Cardiac fibroblast (primary cell): ENCODE data around the gene SPINT2.
"Not testable (repeated sequence)": the region's sequence is repeated elsewhere in the genome, so short reads cannot be mapped to it uniquely, and the experiment has no call there.

Source experiments
- DNase-seq, 2 donors: peaks; one replicate each; pipeline versions ENCODE4 v3.0.0 to v3.0.0-alpha.2; 2010; ENCODE audit warnings: low read depth in 2 of 2
- H3K4me3 ChIP-seq, 2 donors: replicated peaks in 1 of 2; 1 replicate in 1 of 2; 2 replicates in 1 of 2; pipeline ENCODE4 v1.5.1; 2011; ENCODE audit warnings: low read depth in 2 of 2, low read length in 2 of 2, mild to moderate bottlenecking in 2 of 2, moderate library complexity in 1 of 2
- CTCF ChIP-seq: IDR thresholded peaks from one replicate; pipeline ENCODE4 v1.5.1; 2011; ENCODE audit warnings: low read depth, mild to moderate bottlenecking, low read length, inconsistent platforms

SPINT2 gene

GRCh38 chr19:38223119-38223523 is 41.3 kb upstream of the SPINT2 start:
- no peak overlapping the region for H3K4me3 ChIP-seq
- no peak for TF ChIP-seq CTCF
- no peak for DNase-seq

- DNase-seq, result no peak
- TF ChIP-seq CTCF, result no peak
- peak overlapping the region; percentile 60 to 69 for H3K4me3 ChIP-seq
Observed at GRCh38 chr19:38223617-38224013, 40.8 kb upstream of the SPINT2 start.

GRCh38 chr19:38224014-38224862 is 40.1 kb upstream of the SPINT2 start, which contains the start of gene DPF1:
Gene DPF1, minus strand, starts transcription at chr19:38224222. Its CDS starts 80 bp downstream, at chr19:38224142.
- peak; percentile 10 for TF ChIP-seq CTCF
- DNase-seq, result peak; percentile 64 to 68
- peak within 1 kb of the TSS; percentile 60 to 69 for H3K4me3 ChIP-seq

GRCh38 chr19:38224863-38225218 is 39.5 kb upstream of the SPINT2 start:
- H3K4me3 ChIP-seq, DNase-seq: not testable (repeated sequence)

GRCh38 chr19:38227287-38228004 is 36.9 kb upstream of the SPINT2 start:
- TF ChIP-seq CTCF, result no peak
- H3K4me3 ChIP-seq, result no peak overlapping the region
- DNase-seq, result no peak

- H3K4me3 ChIP-seq, result no peak overlapping the region
- DNase-seq, result no peak
Observed at GRCh38 chr19:38228005-38228377, 36.4 kb upstream of the SPINT2 start.

More at GRCh38 chr19:38228005-38228377, 36.4 kb upstream of the SPINT2 start:
- TF ChIP-seq CTCF, result no peak
